22Rv1 (cell line): Measurements from ENCODE around the gene LRP5.

Experiments used
- ZFX ChIP-seq: fragments of 450-650 bp; IDR thresholded peaks from 2 replicates; pipeline ENCODE4 v1.6.1; 2017; ENCODE audit warnings: antibody characterized with exemption, borderline replicate concordance
- TF ChIP-seq, protein P1 (sequence below): fragments of 450-650 bp; IDR thresholded peaks from 2 replicates; pipeline ENCODE4 v1.5.1; 2017; ENCODE audit warnings: mild to moderate bottlenecking

DNA sequence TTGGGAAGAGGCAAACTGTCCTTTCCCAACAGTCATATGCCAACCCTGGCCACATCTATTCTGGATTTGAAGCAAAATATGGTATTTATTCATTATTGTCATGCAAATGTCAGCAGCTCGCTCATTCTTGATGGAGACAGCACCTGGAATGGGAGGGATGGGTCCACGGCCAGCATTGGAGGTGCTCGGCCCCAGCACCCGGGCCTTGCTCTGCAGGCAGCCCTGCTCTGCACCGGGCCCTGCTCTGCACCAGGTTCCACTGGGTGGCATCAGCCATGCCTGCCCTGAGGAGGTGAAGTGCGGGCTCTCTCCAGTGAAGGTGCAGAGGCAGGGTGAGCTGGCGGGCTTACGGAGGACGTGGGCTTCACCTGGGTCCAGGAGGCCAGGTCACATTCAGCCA is 19.8 kb downstream of the LRP5 start:
- TF ChIP-seq, protein P1, sequence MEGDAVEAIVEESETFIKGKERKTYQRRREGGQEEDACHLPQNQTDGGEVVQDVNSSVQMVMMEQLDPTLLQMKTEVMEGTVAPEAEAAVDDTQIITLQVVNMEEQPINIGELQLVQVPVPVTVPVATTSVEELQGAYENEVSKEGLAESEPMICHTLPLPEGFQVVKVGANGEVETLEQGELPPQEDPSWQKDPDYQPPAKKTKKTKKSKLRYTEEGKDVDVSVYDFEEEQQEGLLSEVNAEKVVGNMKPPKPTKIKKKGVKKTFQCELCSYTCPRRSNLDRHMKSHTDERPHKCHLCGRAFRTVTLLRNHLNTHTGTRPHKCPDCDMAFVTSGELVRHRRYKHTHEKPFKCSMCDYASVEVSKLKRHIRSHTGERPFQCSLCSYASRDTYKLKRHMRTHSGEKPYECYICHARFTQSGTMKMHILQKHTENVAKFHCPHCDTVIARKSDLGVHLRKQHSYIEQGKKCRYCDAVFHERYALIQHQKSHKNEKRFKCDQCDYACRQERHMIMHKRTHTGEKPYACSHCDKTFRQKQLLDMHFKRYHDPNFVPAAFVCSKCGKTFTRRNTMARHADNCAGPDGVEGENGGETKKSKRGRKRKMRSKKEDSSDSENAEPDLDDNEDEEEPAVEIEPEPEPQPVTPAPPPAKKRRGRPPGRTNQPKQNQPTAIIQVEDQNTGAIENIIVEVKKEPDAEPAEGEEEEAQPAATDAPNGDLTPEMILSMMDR, result no peak
- TF ChIP-seq ZFX, result no peak
